Fibroblast of villous mesenchyme (primary cell): ENCODE data around the gene ACYP2. TPM values are rescaled to one million over a fixed set of nuclear protein-coding genes. Genes with fewer than 3 reads are reported as not detected.

Source experiments
- DNase-seq: peaks from one replicate; pipeline ENCODE4 v3.0.0-alpha.2; 2010; ENCODE audit warnings: low read depth
- H3K4me3 ChIP-seq: 2 replicates; pipeline ENCODE4 v1.5.1; 2011; ENCODE audit warnings: low read depth, mild to moderate bottlenecking, low read length
- total RNA-seq: library from RNA; depleted of rRNA; stranded (reverse); fragments of >200 nt; gene quantifications from 2 replicates; pipeline ENCODE4 v1.2.3, GENCODE V29; 2012
- TF ChIP-seq, protein P1 (sequence below): IDR thresholded peaks from 2 replicates; pipeline ENCODE4 v1.5.1; 2012; ENCODE audit warnings: low read depth, mild to moderate bottlenecking, low read length; ENCODE audit not compliant: insufficient read depth

Gene ACYP2
- total RNA-seq, 1 donor, result 16.0 TPM

DNA sequence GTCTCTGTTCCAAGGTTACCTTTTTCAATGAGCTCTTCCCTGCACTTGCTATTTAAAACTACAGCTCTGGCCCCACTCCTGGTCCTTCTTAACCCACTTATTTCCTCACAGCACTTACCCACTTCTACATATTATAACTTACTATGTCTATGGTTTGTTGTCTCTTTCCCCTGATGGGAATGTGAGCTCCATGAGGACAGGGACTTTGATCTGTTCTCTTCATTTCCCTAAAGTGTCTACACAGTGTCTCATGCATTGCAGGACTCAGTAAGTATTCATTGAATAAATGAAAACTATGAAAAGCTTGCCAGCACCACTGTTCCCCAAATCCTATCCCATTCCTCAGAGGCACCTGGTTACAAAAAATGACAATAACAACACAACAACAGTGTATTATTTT, 18.3 kb upstream of the ACYP2 start:
- H3K4me3 ChIP-seq, result no peak overlapping the region
- no peak for DNase-seq
- TF ChIP-seq, protein P1, sequence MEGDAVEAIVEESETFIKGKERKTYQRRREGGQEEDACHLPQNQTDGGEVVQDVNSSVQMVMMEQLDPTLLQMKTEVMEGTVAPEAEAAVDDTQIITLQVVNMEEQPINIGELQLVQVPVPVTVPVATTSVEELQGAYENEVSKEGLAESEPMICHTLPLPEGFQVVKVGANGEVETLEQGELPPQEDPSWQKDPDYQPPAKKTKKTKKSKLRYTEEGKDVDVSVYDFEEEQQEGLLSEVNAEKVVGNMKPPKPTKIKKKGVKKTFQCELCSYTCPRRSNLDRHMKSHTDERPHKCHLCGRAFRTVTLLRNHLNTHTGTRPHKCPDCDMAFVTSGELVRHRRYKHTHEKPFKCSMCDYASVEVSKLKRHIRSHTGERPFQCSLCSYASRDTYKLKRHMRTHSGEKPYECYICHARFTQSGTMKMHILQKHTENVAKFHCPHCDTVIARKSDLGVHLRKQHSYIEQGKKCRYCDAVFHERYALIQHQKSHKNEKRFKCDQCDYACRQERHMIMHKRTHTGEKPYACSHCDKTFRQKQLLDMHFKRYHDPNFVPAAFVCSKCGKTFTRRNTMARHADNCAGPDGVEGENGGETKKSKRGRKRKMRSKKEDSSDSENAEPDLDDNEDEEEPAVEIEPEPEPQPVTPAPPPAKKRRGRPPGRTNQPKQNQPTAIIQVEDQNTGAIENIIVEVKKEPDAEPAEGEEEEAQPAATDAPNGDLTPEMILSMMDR, result no peak

DNA sequence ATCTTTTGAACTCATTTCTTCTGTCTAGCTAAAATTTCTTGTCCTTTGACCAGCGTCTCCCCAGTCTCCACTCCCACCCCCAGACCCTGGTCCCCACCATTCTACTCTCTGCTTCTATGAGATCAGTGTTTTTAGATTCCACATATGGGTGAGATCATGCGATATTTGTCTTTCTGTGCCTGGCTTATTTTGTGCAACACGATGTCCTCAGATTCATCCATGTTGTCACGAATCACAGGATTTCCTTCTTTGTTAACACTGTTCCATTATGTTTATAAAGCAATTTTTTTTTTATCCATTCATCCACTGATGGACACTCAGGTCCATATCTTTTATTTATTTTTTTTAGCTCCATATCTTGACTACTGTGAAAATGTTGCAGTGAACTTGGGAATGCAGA, 16.0 kb upstream of the ACYP2 start:
- no peak for DNase-seq
- TF ChIP-seq, protein P1, result no peak

DNA sequence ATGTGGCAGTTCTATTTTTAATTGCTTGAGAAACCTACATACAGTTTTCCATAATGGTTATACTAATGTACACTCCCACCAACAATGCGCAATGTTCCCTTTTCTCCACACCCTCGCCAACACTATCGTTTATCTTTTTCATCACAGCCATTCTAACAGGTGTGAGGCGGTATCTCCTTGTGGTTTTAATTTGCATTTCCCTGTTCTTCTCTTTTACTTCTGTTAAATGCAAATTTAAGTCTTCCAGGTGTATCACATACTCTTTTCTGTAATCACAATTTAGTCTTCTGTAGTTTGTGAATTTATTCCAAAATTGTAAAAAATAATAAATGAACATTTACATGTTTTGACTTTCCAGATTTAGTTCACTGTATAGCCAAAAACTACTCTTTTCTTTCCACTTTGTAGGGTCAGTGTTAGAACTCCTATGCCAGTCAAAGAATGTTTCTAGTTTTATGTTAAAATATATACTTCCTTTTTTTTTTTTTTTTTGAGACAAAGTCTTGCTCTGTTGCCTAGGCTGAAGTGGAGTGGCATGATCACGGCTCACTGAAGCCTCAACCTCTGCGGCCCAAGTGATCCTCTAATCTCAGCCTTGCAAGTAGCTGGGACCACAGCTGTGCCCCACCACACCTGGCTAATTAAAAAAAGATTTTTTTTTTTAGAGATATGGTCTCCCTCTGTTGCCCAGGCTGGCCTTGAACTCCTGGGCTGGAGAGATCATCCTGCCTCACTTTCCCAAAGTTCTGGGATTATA, 15.4 kb upstream of the ACYP2 start:
- TF ChIP-seq, protein P1, result no peak
- no peak overlapping the region for H3K4me3 ChIP-seq
- no peak for DNase-seq

More for the DNA sequence above, 16.0 kb upstream of the ACYP2 start:
- no peak overlapping the region for H3K4me3 ChIP-seq

DNA sequence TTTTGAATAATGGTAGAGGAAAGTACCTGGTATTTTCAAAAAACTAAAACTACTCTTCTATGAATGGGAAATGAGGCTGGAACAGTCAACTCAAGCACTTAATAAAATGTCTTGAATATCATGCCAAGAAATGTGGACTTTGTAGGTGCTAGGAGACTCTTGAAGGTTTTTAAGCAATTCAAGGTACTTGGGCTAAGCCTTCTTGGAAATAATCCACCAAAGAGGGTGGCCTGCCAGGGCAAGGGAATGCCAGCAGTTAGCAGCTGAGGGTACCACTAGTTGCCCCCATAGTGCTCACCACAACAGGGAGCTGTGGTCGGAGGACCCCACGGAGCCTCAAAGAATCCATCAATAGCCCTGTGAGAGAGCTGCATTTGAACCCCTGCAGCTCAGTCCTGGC, 14.6 kb upstream of the ACYP2 start:
- no peak overlapping the region for H3K4me3 ChIP-seq
- no peak for DNase-seq
- TF ChIP-seq, protein P1, result no peak

DNA sequence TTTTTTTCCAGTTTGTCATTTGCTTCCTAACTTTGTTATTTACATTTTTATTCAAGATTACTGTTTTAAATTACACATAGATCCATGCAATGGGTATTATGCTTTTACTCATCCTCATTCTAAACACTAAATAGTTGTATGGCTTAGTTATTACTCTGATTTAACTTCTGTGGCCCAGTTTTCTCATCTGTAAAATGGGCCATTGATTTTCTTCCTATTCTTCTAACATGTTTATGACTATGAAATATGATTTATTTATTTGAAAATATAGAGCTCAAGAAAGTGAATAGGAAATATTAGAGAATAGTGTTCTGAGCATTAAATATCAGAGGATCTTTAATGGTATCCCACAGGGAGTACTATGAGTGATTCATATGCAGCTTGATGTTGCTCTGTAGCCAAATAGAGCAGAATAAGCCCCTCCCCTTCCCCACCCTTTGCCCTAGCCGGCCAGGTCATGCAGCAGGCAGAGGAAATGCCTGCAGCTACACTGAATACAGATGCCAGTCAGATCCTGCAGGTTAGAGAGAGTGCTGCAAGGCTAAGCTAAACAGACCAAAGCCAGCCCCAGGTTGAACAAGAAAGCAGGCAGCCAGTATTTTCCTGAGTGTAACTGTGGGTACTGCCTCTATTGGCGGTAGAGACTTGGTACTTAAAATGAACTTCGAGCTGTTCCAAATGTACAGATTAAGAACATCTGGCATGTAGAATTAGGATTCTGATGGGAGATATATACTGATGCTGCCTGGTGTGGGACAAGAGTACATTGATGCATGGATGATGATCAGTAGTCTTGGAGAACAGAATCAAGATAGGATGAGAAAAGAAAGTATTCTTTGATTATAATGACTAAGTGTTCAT, 11.7 kb upstream of the ACYP2 start:
- DNase-seq, result peak; percentile 32
- H3K4me3 ChIP-seq, result no peak overlapping the region

DNA sequence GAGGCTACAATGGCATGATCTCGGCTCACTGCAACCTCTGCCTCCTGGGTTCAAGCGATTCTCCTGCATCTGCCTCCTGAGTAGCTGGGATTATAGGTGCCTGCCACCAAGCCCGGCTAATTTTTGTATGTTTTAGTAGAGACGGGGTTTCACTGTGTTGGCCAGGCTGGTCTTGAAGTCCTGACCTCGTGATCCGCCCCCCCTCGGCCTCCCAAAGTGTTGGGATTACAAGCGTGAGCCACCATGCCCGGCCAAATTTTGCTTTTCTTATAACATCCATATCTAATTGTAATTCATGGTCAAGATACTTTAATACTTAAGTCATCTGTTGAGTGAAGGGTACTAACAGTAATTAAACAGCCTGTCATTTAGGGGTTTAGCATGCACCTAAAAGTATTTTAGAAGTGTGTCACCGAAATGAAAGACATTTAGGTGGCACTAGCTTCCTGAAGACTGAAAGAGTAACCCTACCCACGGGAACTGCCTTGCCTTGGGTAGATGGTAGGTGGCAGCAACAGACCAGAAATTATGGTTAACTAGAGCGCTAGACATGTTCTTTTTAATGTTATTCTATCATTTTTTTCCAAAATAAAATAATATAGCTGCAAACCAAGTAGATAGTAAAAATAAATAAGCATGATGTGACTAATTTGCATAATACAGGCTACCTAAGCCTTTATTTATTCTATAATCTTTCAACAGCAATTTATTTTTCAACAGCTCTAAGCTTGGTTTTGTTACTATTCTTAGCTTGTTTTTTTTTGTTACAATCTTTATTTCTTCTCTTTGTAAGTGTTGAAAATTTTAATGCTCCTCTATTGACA, 8.6 kb upstream of the ACYP2 start:
- TF ChIP-seq, protein P1, result peak; percentile 79
- no peak overlapping the region for H3K4me3 ChIP-seq
- DNase-seq, result peak; percentile 56

More for the DNA sequence above, 11.7 kb upstream of the ACYP2 start:
- TF ChIP-seq, protein P1, result no peak
